Activated CD4-positive, alpha-beta T cell treated with anti-CD3 and anti-CD28 coated beads, Interleukin-2, Interleukin-6, amounts not matched to agents 100 ng/mL and 50 ng/mL, durations not matched to agents 16 hours and 8 hours (primary cell): ENCODE results near the gene DDX10.

Source experiments
- DNase-seq: peaks from one replicate; pipeline ENCODE4 v3.0.0-alpha.2; 2020

Gene DDX10

DNA sequence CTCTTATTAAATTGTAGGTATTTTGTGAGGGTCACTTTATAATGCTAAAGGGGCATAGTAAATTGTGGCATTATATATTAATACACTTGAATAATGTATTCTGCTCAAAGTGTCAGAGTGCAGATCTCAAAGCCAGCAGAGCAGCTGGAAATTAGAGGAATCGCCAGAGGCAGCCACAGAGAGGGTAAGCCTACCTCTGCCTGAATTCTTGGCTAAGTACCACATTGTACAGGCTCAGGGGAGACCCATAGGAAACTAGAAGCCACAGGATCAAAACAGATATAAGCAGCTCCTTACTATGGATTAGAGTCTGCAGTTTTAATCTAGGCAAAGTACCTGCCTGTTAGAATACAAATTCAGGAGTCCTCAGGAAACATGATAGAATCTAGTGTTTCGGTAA, 249.3 kb downstream of the DDX10 start:
- no peak for DNase-seq

DNA sequence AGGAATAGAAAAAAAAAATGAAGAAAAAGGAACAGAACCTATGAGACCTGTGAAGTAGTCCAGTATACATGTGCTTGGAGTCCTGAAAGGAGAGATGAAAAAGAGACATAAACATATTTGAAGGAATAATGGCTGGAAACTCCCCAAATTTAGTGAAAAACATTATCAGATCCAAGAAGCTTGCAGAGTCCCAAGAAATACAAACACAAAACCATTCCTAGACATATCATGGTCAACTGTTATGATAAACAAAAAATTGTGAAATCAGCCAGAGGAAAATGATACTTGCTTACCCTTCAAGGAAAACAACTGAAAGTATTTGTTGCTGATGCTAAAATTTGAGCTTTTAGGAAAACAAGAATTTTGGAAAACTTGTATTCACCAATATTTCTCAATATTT, 250.1 kb downstream of the DDX10 start:
- no peak for DNase-seq

DNA sequence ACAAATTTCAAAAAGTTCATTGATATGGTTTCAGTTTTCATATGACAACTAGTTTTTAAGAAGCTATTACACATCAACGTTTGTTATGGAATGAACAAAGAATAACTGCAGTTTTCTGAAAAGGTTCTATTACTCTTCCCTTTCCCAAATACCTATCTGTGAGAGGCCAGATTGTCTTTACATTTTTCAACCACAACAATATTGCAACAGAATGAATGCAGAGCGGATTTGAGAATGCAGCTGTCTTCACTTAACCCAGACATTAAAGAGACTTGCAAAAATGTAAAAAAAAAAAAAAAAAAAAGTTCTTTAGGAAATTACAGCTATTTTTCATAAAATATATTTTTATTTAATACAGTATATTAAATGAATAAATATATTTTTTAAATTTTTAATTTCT, 250.8 kb downstream of the DDX10 start:
- no peak for DNase-seq

GRCh38 chr11:108916290-108916689, 251.4 kb downstream of the DDX10 start:
- no peak for DNase-seq

DNA sequence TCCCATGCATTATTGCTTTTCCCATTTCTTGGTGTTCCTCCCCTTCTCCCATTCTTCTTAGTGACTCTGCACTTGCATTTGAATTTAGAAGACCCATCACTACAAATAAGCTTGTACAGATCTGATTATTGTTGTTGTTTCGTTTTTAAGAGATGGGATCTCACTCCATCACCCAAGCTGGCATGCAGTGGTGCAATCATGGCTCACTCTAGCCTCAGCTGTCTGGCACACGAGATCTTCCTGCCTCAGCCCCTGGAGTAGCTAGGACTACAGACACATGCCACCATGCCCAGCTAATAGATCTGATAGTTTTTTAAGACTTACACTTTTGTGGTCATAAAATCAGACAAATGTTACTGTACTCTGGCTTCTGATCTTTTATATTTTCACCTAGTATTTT, 252.1 kb downstream of the DDX10 start:
- no peak for DNase-seq

DNA sequence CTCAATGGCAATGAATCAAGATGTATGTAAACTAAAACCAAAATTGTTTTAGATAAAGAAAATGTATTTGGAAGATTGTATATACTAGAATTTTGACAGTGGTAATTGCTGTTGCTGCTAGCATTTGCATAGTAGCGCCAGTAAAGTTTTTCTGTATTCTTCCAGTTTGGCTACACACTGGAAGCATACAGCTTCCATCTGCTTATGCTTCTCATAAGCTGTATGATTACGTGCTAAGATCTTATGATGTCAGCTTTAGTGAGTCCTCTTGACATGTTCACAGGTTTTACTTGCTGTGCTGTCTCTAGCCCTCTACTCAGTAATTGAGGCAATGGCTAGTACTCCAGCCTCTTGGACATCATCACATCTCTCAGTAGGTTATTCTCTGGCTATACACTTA, 256.3 kb downstream of the DDX10 start:
- DNase-seq = no peak

GRCh38 chr11:108922241-108922640, 257.4 kb downstream of the DDX10 start:
- DNase-seq = no peak

DNA sequence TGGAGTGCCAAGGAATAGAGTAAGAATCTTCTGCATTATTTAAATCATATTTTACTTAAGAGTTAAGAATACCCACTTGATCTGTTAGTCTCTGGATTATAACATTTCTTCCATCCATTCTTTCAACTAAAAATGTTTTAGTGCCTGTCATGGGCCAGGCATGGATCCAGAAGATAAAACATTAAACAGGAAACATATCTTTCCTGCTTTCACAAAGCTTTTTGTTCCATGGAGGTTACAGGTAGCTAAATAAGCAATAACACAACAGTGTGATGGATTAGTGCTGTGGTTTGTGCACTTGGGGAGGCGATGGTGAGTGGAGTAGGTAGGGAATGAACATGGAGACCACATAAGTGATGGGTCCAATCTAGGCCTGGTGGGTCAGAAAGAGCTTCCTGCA, 258.5 kb downstream of the DDX10 start:
- DNase-seq = no peak

GRCh38 chr11:108926171-108926840, 261.4 kb downstream of the DDX10 start:
- no peak for DNase-seq

- DNase-seq = no peak
Observed at GRCh38 chr11:108926841-108927577, 262.1 kb downstream of the DDX10 start.

DNA sequence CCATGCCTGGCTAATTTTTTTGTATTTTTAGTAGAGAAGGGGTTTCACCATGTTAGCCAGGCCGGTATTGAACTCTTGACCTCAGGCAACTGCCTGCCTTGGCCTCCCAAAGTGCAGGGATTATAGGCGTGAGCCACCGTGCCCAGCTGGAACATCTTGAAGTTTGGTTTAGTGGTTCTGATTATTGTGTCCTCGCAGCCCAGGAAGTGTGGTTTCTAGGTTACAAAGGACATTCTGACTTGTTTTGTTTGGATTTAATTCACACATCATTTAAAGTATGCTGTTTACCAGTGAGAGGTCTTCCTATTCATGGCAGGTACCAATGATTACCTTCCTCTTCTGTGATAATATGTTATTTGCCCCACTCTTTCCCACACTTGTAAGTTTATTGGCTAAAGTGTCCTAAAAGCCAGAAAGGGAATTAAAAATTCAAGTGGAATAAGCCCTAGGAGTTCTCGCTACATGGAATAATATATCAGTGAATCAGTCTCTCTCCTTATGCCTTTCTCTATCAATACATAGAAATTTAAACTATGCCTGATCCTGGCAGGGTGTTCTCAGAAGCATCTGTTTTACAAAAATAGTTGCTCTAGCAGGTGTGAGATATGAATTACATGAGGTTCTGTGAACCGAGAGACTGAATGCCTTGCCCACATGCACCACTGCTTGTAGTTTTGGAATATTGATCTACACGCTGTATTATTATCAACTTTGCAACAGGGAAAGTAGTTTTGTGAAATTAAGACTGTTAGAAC, 263.1 kb downstream of the DDX10 start:
- DNase-seq = no peak

DNA sequence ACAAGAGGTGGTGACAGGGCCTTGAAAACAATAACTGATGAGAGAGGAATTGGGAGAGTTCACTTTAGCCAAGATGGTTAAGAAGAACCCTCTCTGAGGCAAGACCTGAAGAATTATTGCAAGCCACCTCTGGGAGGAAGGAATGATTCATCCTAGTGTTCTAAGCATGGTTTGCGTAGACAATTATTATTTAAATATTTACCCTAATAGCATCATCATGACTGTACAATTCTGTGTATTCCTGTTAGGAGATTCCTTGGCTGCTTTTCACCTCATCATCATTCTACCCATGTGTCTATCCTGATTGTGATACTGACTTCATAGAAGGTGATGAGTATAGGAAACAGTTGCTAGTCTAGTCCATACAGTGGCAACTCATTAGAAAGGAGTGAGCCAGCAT, 264.4 kb downstream of the DDX10 start:
- DNase-seq = no peak

DNA sequence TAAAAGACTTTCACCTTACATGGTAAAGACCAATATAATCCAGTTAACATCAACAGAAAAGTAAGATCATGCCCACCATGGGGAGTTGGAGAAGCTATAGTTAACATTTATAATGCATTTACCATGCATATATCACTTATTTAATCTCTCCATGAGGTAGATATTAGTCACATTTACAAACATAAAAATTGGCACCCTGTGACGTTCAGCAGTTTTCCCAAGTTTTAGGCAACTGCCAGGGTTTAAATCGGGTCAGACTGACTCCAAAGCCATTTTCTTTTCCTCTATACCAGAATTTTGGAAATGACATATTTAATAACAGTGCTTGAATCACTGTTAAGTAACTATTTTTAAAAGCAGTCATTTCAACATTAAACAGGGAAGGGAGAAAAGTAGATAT, 266.3 kb downstream of the DDX10 start:
- DNase-seq = no peak

GRCh38 chr11:108933630-108934029, 268.8 kb downstream of the DDX10 start:
- DNase-seq = no peak

GRCh38 chr11:108934289-108934688, 269.4 kb downstream of the DDX10 start:
- DNase-seq = no peak

- no peak for DNase-seq
Observed at GRCh38 chr11:108934696-108935095, 269.8 kb downstream of the DDX10 start.

DNA sequence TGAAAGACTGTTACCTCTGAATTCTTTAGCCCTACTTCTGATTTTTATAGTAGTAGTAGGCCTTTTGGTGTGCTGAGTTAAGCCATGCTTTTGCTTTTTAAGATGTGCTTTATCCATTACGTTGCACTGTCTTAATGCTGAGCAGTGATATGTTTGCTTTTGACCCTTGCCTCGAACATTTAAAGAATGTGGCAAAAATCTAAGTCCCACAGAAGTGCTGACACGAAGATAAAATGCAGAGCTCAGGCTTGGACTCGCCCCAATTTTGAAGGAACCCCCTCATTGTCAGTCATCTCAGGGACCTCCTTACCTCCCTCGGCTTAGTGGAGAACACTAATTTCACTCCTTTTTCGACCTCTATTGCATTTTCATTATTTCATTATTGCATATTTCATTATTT, 272.9 kb downstream of the DDX10 start:
- DNase-seq = no peak

- DNase-seq = no peak
Observed at GRCh38 chr11:108938604-108939003, 273.7 kb downstream of the DDX10 start.

GRCh38 chr11:108939135-108939534, 274.3 kb downstream of the DDX10 start:
- no peak for DNase-seq

DNA sequence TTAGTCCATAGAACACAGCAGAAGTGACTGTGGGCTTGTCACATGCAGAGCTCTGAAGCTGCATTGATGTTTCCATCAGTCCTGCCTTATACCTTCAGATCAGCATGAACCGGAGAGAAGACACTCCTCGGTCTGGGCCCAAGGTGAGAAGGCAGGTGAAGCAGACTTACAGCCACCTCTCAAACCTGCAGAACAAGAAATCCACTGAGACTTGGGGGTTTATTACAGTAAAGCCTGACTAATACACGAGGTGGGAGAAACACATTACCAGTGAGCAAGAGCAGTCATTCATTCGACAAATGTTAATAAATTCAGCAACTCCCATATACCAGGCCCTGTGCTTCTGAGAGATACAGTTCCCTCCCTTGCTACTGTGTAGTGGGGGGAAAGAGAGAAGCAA, 279.0 kb downstream of the DDX10 start:
- DNase-seq = no peak

- no peak for DNase-seq
Observed at GRCh38 chr11:108944471-108945178, 279.8 kb downstream of the DDX10 start.

DNA sequence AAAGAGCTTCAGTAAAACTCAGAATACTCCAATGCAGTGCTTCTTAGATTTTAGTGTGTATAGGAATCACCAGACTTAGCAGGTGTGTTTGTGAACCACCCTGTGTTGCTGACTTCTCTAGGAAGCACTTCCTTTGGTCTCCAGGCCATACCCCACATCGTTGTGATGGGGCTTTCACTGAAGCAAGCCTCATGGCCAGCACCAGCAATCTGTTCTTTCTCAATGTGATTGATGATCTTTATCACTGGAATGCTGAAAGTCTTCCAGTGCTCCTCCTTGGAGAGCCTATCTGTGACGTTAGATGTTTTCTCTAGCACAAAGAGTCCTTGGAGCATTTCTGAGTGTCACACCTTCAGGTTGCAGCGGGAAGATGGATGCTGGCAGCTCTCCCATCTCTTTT, 280.5 kb downstream of the DDX10 start:
- no peak for DNase-seq
